SHP77 treated with DMSO at 0.1 percent for 48 hours (cell line): ENCODE results near the gene AKAP1.

Experiments used
- DNase-seq: peaks from one replicate; lab custom pipeline; 2025; lab: John Stamatoyannopoulos, UW

The AKAP1 gene, protein sequence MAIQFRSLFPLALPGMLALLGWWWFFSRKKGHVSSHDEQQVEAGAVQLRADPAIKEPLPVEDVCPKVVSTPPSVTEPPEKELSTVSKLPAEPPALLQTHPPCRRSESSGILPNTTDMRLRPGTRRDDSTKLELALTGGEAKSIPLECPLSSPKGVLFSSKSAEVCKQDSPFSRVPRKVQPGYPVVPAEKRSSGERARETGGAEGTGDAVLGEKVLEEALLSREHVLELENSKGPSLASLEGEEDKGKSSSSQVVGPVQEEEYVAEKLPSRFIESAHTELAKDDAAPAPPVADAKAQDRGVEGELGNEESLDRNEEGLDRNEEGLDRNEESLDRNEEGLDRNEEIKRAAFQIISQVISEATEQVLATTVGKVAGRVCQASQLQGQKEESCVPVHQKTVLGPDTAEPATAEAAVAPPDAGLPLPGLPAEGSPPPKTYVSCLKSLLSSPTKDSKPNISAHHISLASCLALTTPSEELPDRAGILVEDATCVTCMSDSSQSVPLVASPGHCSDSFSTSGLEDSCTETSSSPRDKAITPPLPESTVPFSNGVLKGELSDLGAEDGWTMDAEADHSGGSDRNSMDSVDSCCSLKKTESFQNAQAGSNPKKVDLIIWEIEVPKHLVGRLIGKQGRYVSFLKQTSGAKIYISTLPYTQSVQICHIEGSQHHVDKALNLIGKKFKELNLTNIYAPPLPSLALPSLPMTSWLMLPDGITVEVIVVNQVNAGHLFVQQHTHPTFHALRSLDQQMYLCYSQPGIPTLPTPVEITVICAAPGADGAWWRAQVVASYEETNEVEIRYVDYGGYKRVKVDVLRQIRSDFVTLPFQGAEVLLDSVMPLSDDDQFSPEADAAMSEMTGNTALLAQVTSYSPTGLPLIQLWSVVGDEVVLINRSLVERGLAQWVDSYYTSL

DNA sequence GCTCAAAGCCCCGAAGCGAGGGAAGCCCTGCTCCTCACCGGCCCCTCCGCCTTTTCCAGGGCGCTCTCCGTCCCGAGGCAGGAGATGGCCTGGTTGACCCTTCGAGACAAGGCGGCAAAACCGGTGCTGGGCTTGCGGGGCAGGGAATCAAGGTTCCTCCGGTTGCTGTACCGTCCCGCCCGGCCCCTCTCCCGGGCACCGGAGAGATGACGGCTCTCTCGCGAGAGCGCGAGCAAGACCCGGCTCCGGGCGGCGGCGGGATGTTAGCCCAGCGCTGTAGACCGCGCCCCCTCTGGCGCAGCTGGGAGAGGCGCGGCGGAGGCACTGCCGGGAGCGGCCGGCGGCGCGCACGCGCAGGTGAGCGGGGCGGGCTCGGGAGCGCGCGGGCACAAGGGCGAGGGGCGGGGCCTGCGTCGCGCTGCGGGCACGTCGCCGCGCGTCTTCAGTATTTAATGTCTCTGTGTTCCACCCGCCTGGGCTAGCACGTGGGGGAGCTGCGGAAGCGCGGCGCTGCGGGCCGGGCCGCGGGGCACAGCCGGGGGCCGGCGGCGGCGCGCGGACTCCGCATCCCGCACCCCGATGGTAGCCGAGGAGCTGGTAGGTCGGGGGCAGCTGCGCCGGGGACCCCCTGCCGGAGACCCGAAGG is at the start of gene AKAP1:
AKAP1 (plus strand) TSS at position 445 of the 646 bp plus-strand sequence. CDS start 20,219 bp downstream, outside the sequence.
- DNase-seq, result peak; percentile 89

- DNase-seq, result no peak
These were observed 49.0 kb upstream of the AKAP1 start for GRCh38 chr17:57035971-57036481.

GRCh38 chr17:57037411-57037810 is 47.6 kb upstream of the AKAP1 start:
- no peak for DNase-seq

- no peak for DNase-seq
These were observed 46.6 kb upstream of the AKAP1 start for GRCh38 chr17:57038486-57038885.

DNA sequence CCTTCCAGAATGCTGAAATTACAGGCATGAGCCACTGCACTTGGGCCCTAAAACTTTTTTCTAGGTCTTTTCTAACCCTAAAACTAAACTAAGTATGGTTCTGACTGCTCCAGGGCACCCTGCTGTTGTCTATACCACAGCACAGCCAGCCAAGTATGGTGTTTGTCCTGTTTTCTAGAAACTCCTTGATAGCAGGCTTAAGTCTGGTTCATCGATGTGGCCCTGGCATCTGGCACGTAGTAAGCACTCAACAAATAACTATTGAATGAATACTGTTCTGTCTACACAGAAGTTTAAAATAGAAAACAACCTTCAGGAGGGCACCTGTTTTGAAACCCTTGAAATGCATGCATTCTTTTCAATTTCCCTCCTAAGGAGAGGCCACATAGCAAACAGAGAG is 44.5 kb upstream of the AKAP1 start:
- DNase-seq, result no peak

- DNase-seq, result no peak
These were observed 41.8 kb upstream of the AKAP1 start for GRCh38 chr17:57043276-57043675.

DNA sequence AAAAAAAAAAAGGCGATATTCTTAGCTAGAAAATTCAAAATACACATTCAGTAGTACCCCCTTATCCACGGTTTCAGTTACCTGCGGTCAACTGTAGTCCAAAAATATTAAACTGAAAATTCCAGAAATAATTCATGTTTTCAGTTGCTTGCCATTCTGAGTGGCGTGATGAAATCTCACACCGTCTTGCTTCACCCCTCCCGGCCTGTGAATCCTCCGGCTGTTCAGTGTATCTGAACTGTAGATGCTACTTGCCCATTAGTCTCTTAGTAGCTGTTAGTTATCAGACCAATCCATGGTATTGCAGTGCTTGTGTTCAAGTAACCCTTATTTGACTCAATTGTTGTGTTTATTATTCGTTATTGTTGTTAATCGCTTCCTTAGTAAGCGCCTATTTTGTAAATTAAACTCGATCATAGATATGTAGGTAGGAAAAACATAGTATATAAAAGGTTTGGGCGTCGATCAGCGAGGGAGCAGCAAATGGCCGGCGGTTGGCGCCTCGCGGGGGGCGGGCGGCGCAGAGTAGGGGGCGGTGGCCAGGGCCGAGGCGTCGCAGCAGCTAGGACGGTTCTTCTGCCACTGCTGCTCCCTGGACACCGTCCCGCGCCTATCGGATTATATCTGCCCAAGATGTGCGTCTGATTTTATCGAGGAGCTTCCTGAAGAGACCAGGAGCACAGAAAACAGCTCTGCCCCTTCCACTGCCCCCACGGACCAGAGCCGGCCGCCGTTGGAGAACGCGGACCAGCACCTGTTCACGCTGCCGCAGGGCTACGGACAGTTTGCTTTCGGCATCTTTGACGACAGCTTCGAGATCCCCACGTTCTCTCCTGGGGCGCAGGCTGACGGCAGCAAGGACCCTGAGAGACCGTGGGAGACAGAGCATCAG is 39.8 kb upstream of the AKAP1 start:
- no peak for DNase-seq

DNA sequence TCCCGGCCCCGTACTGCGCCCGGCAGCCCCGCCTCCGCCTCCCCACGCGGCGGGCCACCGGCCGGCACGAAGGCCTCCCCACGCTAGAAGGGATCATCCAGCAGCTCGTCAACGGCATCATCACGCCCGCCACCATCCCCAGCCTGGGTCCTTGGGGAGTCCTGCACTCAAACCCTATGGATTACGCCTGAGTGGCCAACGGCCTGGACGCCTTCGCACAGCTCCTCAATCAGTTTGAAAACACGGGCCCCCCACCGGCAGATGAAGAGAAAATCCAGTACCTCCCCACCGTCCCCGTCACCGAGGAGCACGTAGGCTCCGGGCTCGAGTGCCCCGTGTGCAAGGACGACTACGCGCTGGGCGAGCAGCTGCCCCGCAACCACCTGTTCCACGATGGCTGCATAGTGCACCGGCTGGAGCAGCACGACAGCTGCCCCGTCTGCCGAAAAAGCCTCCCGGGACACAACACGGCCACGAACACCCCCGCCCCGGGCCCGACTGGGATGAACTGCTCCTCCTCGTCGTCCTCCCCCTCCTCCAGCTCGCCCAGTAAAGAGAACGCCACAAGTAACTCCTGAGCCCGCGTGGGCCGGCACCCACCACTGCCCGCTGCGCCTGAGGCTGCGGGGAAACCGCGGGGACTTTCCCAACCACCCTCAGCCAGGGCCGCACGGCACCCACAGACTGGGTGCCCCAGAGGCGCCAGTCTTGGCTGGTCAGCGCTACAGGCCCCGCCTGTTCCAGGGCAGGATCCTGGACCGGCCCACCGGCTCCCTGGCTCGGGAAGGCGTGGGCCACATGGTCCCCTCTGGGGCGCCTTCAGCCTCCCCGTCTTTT is 39.0 kb upstream of the AKAP1 start:
- DNase-seq, result no peak

GRCh38 chr17:57046749-57047148 is 38.3 kb upstream of the AKAP1 start:
- DNase-seq, result no peak

- DNase-seq, result no peak
These were observed 37.0 kb upstream of the AKAP1 start for GRCh38 chr17:57048096-57048495.

- DNase-seq, result no peak
These were observed 34.7 kb upstream of the AKAP1 start for GRCh38 chr17:57050306-57050705.

DNA sequence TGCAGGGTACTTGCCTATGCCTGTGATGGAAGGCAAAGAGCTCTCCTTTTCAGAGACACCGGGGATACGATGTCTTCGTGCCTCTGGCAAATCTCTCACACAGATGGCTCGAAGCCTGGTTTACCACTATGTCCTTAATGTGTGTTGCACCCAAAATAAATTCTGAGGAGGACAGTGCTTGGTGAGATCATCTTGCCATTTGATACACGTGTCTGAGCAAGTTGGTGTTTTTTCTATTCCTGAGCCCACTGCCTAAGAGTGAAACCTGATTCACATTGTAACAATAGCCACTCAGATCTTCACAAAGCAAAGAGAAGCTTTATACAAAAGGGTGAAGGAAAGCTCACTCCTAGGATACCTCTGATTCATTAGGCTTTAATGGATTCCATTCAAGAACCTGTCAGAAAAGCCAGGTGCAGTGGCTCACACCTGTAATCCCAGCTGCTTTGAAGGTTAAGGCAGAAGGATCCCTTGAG is 33.1 kb upstream of the AKAP1 start:
- DNase-seq, result no peak

GRCh38 chr17:57062865-57063264 is 22.2 kb upstream of the AKAP1 start:
- no peak for DNase-seq

DNA sequence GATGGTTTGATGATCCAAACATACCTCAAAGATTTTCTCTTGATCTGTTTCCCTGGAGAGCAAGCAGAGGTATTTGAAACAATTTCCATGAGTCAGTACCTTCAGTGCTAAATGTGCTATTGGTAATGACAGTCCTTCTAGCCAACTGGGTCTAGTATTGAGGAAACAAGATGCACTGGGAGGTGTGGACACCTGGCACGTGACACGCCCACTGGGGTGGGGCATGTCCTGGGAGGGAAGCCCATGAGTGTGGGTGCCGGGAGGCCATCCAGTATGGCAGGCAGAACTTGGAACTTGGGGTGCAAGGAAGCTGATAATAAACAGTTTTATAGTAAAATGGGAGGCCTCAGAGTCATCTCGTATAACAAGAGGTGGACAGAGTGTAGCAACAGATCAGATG is 17.9 kb upstream of the AKAP1 start:
- DNase-seq, result no peak

- DNase-seq, result no peak
These were observed 17.3 kb upstream of the AKAP1 start for GRCh38 chr17:57067781-57068180.

GRCh38 chr17:57068222-57068658 is 16.8 kb upstream of the AKAP1 start:
- no peak for DNase-seq

- no peak for DNase-seq
These were observed 16.3 kb upstream of the AKAP1 start for GRCh38 chr17:57068707-57069106.

DNA sequence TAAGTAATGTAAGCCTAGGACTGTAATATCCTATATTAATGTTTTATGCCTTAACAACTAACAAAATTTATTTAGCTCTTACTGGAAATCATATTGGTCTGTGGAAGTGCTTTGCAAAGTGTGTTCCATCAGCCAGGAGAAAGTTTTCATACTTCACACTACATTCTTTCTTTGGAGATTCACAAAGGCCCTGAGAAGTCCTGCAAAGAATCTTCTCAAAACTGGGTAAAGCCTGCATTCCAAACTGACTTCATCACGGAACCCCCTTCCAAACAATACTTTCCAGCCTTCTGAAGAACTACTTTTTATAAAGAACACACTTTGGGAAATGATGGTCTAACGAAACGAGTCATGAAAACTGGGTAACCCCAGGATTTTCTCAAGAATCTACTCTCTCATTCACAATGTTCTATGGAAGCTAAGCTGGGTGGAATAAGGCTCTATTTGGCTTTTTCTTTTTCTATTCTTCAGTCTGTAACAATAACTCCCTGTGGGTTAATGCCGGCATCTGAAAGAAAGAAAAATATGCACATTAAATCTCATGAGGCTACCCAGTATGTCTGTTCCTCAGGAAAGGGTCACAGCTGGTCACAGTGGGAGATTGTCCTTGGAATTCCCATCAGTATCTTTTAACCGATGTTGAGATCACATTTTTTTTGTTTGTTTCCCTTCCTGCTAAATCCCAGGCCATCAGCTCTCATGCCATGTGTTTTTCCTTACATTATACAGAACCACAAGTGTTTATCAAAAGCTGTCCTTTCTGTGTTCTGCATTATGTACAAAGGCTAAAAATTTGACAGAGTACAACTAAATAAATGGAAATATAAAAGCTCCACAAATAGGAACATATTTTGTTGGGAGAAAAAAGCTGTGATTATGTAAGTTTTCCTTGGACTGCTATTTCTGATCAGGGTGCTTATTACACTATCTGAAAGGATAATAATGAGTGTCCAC is 12.8 kb upstream of the AKAP1 start:
- DNase-seq, result no peak

GRCh38 chr17:57073626-57074025 is 11.4 kb upstream of the AKAP1 start:
- no peak for DNase-seq
